ENCODE results near the gene KRTAP10-3. TPM values are rescaled to one million over a fixed set of nuclear protein-coding genes. Genes with fewer than 3 reads are reported as not detected.

Gene KRTAP10-3
- total RNA-seq, 1 donor from 2014 or later = not detected

DNA sequence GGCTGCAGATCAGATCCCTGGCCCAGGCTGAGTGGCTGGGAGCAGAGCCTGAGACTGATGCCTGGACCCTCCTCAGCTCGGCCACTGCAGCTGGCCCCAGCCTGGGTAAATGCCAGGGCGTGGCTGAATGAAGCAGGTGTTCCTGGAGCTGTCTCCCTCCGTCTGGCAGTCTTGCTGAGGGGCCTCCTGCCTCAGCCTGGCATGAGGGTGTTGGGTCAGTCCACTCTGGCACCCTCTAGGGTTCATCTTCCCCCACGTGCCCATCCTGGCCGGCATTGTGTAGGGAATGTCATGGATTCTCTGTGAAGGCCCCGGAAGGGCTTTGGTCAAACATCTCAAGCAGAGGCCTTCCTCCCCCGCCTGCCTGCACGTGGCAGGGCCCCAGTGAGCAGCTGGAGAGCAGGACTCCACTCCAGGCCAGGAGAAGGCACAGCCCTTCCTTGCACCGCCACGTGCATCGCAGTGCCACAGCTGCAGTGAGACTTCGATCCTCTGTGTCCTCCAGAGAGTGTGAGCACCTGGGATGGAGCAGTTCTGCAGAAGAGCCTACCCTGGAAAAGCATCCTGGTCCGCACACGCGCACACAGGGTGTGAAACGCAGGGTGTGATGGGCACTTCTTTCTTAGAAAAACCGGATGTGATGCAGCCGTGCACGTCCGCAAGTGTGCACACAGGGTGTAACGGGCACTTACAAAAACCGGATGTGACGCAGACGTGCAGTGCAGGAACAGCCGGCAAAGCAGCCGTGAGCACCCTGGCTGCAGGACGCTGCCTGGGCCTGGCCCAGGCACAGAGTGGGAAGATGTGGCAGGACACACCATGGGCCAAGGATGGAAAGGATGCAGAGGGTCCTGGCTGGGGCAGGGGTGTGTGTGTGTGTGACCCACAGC, 10.3 kb upstream of the KRTAP10-3 start:
- TF ChIP-seq, protein P1, sequence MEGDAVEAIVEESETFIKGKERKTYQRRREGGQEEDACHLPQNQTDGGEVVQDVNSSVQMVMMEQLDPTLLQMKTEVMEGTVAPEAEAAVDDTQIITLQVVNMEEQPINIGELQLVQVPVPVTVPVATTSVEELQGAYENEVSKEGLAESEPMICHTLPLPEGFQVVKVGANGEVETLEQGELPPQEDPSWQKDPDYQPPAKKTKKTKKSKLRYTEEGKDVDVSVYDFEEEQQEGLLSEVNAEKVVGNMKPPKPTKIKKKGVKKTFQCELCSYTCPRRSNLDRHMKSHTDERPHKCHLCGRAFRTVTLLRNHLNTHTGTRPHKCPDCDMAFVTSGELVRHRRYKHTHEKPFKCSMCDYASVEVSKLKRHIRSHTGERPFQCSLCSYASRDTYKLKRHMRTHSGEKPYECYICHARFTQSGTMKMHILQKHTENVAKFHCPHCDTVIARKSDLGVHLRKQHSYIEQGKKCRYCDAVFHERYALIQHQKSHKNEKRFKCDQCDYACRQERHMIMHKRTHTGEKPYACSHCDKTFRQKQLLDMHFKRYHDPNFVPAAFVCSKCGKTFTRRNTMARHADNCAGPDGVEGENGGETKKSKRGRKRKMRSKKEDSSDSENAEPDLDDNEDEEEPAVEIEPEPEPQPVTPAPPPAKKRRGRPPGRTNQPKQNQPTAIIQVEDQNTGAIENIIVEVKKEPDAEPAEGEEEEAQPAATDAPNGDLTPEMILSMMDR (IDR thresholded peaks at IDR 0.05; ENCODE audit: insufficient read depth, low read length, severe bottlenecking) = no peak
- no peak for DNase-seq (ENCODE audit: low read depth)
- Histone ChIP-seq H3K27me3 (ENCODE audit: control insufficient read depth, insufficient read depth, low read length) (no peaks in the 10 kb centered on the region), H3K36me3 (ENCODE audit: control insufficient read depth, insufficient read depth, low read length) (no peaks in the 10 kb centered on the region), H3K4me3 (ENCODE audit: low read depth, low read length) (no peak overlapping the region)
- no peak for FAIRE-seq

DNA sequence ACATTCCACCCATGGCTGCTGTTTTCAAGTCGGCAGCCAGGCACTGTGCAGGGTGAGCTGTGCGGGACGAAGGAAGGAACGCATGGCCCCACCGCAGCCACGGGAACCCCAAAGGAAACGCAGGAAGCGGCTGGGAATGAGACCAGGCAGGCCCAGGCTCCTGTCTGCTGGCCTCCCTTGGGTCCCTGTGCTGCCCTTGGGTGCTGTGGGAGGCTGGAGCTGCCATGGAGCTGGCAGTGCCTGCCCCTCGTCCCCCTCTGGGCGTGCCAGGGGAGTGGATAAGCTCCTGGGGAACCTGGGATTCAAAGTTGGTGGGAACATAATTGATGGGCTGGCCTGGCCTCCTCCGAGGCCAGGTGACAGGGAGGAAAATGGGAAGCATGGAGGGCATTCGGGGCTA, 9.7 kb upstream of the KRTAP10-3 start:
- H3K4me3 ChIP-seq (ENCODE audit: low read depth, low read length) = no peak overlapping the region
- FAIRE-seq = no peak
- no peaks in the 10 kb centered on the region for H3K36me3 ChIP-seq (ENCODE audit: control insufficient read depth, insufficient read depth, low read length)
- DNase-seq (ENCODE audit: low read depth) = no peak
- TF ChIP-seq, protein P1 (IDR thresholded peaks at IDR 0.05; ENCODE audit: insufficient read depth, low read length, severe bottlenecking) = no peak
- no peaks in the 10 kb centered on the region for H3K27me3 ChIP-seq (ENCODE audit: control insufficient read depth, insufficient read depth, low read length)

DNA sequence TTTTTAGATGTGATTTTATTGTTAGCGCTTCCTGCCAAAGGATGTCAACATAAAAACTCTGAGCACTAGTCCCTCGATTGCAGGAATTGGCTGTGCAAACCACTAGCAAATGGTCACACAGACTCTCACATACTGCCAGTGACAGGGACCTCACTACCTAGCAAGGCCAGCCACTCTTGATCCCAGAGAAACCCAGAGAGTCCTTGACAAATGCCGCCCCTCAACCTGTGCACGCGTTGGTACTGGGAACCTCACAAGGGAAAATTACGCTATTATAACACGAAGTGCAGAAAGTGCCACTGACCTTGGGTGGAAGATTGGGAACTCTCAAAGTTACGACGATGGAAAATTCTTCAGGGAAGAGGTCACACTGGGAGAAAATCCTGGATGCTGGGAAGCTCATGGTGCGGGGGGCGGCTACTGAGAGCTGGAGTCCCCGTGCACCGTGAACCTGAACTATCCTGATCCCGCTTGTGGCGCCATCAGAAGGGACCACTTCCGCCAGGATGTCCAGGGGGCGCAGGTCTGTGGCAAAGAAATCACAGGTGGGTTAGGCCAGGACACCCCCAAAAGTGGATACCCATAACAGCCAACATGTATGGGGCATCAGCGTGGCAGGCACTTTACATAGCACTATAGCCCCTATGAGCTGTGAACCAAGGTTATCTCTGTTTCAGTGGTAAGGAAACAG, 9.0 kb upstream of the KRTAP10-3 start:
- FAIRE-seq = no peak
- TF ChIP-seq, protein P1 (IDR thresholded peaks at IDR 0.05; ENCODE audit: insufficient read depth, low read length, severe bottlenecking) = no peak
- H3K36me3 ChIP-seq (ENCODE audit: control insufficient read depth, insufficient read depth, low read length) = no peaks in the 10 kb centered on the region
- H3K4me3 ChIP-seq (ENCODE audit: low read depth, low read length) = no peak overlapping the region
- no peaks in the 10 kb centered on the region for H3K27me3 ChIP-seq (ENCODE audit: control insufficient read depth, insufficient read depth, low read length)
- DNase-seq (ENCODE audit: low read depth) = no peak

DNA sequence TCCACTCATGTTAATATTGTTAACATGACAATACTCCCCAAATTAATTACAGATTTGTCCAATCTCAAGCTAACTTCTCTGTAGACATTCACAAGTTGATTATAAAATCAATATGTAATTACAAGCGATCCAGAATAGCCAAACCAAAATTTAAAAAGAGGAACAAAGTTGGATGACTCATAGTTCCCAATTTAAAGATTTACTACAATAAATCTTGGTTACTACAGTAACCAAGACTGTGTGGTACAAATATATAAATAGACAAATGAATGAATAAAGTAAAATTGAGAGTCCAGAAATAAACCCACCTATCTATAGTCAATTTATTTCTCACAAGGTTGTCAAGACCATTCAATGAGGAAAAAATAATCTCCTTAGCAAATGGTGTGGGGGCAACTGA, 7.8 kb upstream of the KRTAP10-3 start:
- H3K27me3 ChIP-seq (ENCODE audit: control insufficient read depth, insufficient read depth, low read length) = no peaks in the 10 kb centered on the region
- no peaks in the 10 kb centered on the region for H3K36me3 ChIP-seq (ENCODE audit: control insufficient read depth, insufficient read depth, low read length)
- TF ChIP-seq, protein P1 (IDR thresholded peaks at IDR 0.05; ENCODE audit: insufficient read depth, low read length, severe bottlenecking) = no peak
- DNase-seq (ENCODE audit: low read depth) = no peak
- FAIRE-seq = no peak
- H3K4me3 ChIP-seq (ENCODE audit: low read depth, low read length) = no peak overlapping the region

DNA sequence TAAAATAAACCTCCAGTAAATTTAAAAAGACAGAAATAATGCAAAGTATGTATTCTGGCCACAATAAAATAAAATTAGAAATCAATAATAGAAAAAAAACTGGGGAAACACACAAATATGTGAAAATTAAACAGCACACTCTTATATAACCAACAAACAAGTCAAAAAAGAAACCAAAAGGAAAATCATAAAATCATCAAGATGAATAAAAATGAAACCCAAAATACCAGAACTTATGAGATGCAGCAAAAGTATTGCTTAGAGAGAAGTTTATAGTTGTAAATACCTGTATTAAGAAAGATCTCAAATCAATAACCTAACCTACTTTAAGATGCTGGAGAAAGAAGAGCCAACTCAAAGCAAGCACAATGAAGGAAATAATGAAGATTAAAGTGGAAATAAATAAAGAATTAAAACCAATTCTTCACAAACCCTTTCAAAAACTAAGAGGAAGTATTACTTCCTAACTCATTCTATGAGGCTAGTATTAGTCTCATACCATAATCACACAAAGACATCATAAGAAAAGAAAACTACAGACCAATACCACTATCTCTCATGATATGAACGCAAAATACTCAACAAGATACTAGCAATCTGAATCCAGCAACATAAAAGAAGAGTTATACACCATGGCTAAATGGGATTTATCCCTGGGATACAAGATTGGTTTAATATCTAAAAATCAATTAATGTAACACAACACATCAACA, 6.4 kb upstream of the KRTAP10-3 start:
- Histone ChIP-seq H3K4me3 (ENCODE audit: low read depth, low read length) (no peak overlapping the region), H3K27me3 (ENCODE audit: control insufficient read depth, insufficient read depth, low read length) (no peaks in the 10 kb centered on the region), H3K36me3 (ENCODE audit: control insufficient read depth, insufficient read depth, low read length) (no peaks in the 10 kb centered on the region)
- DNase-seq (ENCODE audit: low read depth) (no peak), FAIRE-seq (no peak)
- TF ChIP-seq, protein P1 (IDR thresholded peaks at IDR 0.05; ENCODE audit: insufficient read depth, low read length, severe bottlenecking) = no peak
